Neuronal stem cell (in vitro differentiated cells): ENCODE measurements around the gene MIR17HG.
A peak's percentile ranks its signal among the peaks of the same experiment; 100 is the strongest.

Experiments used
- DNase-seq: peaks from one replicate; pipeline ENCODE4 v3.0.0-alpha.2; 2013; ENCODE audit warnings: low spot score
- H2AFZ ChIP-seq: one replicate; pipeline ENCODE4 v1.6.1; 2013; ENCODE audit warnings: mild to moderate bottlenecking, low read length, inconsistent platforms
- H2AK5ac ChIP-seq: 2 replicates; pipeline ENCODE4 v1.6.1; 2013; ENCODE audit warnings: low read depth, mild to moderate bottlenecking, inconsistent platforms, low read length, moderate library complexity, mixed read lengths
- H2BK120ac ChIP-seq: 2 replicates; pipeline ENCODE4 v1.6.1; 2013; ENCODE audit warnings: low read depth, mild to moderate bottlenecking, inconsistent platforms, low read length, moderate library complexity, mixed read lengths
- H2BK12ac ChIP-seq: one replicate; pipeline ENCODE4 v1.6.1; 2013; ENCODE audit warnings: low read length, inconsistent platforms
- H2BK15ac ChIP-seq: 2 replicates; pipeline ENCODE4 v1.6.1; 2013; ENCODE audit warnings: mild to moderate bottlenecking, low read length, inconsistent platforms, mixed read lengths
- H2BK5ac ChIP-seq: one replicate; pipeline ENCODE4 v1.6.1; 2013; ENCODE audit warnings: inconsistent platforms, mild to moderate bottlenecking, low read length, moderate library complexity
- H3K14ac ChIP-seq: one replicate; pipeline ENCODE4 v1.6.1; 2013; ENCODE audit warnings: low read length, inconsistent platforms
- H3K18ac ChIP-seq: 2 replicates; pipeline ENCODE4 v1.6.1; 2013; ENCODE audit warnings: low read length, inconsistent platforms
- H3K23ac ChIP-seq: 2 replicates; pipeline ENCODE4 v1.6.1; 2013; ENCODE audit warnings: low read depth, mild to moderate bottlenecking, mixed read lengths, low read length, inconsistent platforms; ENCODE audit not compliant: poor library complexity
- H3K27ac ChIP-seq: replicated peaks from 3 replicates; pipeline ENCODE4 v1.5.1; 2013; ENCODE audit warnings: low read length, inconsistent platforms
- H3K27me3 ChIP-seq, 3 experiments: 2 replicates each; pipeline ENCODE4 v1.6.1; 2013; ENCODE audit warnings: low read length in 3 of 3, mild to moderate bottlenecking in 2 of 3, inconsistent platforms in 1 of 3, low read depth in 1 of 3, mixed read lengths in 1 of 3, moderate library complexity in 1 of 3; ENCODE audit not compliant: control insufficient read depth in 3 of 3, insufficient read depth in 3 of 3
- H3K36me3 ChIP-seq, 2 donors: replicated peaks in 1 of 2; 2 replicates each; pipeline ENCODE4 v1.6.1; 2013; ENCODE audit warnings: low read length in 2 of 2; ENCODE audit not compliant: control insufficient read depth in 2 of 2, insufficient read depth in 2 of 2
- H3K4ac ChIP-seq: 2 replicates; pipeline ENCODE4 v1.6.1; 2013; ENCODE audit warnings: inconsistent platforms, mild to moderate bottlenecking, low read length, moderate library complexity
- H3K4me1 ChIP-seq, 2 donors: 1 replicate in 1 of 2; 2 replicates in 1 of 2; pipeline ENCODE4 v1.6.1; 2013; ENCODE audit warnings: low read length in 2 of 2, low read depth in 1 of 2; ENCODE audit not compliant: control insufficient read depth in 2 of 2, insufficient read depth in 1 of 2
- H3K4me2 ChIP-seq: one replicate; pipeline ENCODE4 v1.6.1; 2013; ENCODE audit warnings: mild to moderate bottlenecking, low read length, inconsistent platforms; ENCODE audit not compliant: insufficient read depth, poor library complexity, severe bottlenecking
- H3K4me3 ChIP-seq, 2 donors: 2 replicates each; pipeline ENCODE4 v1.5.1; 2013; ENCODE audit warnings: low read length in 2 of 2, mild to moderate bottlenecking in 2 of 2, inconsistent platforms in 1 of 2, moderate library complexity in 1 of 2
- H3K79me1 ChIP-seq: one replicate; pipeline ENCODE4 v1.6.1; 2013; ENCODE audit warnings: low read depth, mild to moderate bottlenecking, inconsistent platforms, low read length, moderate library complexity
- H3K9ac ChIP-seq: one replicate; pipeline ENCODE4 v1.6.1; 2013; ENCODE audit warnings: mild to moderate bottlenecking, low read depth, low read length, inconsistent platforms; ENCODE audit not compliant: poor library complexity
- H3K9me3 ChIP-seq, 2 donors: replicated peaks in 1 of 2; 2 replicates each; pipeline versions ENCODE3 to v1.6.1; 2013; ENCODE audit warnings: low read length in 2 of 2, mild to moderate bottlenecking in 2 of 2, inconsistent platforms in 1 of 2, low read depth in 1 of 2, mixed read lengths in 1 of 2, moderate library complexity in 1 of 2; ENCODE audit not compliant: control insufficient read depth in 2 of 2, insufficient read depth in 1 of 2
- H4K8ac ChIP-seq: one replicate; pipeline ENCODE4 v1.6.1; 2013; ENCODE audit warnings: low read depth, mild to moderate bottlenecking, inconsistent platforms, low read length, moderate library complexity
- H4K91ac ChIP-seq: one replicate; pipeline ENCODE4 v1.6.1; 2013; ENCODE audit warnings: low read length, low read depth, mild to moderate bottlenecking, inconsistent platforms; ENCODE audit not compliant: poor library complexity
- WGBS, 2 donors: extraction: QIAGEN DNeasy Blood & Tissue Kit; methylation state at CpG; one replicate each; pipeline ENCODE4 v1.1.7; 2013; ENCODE audit warnings: missing lambda C conversion rate in 2 of 2, mixed read lengths in 1 of 2; ENCODE audit not compliant: insufficient read length in 2 of 2, insufficient replicate concordance in 1 of 2; ENCODE audit errors: extremely low coverage in 2 of 2; 5-methylcytosine and 5-hydroxymethylcytosine counted together

The MIR17HG gene

GRCh38 chr13:91331047-91331915, 16.2 kb upstream of the MIR17HG start:
- Histone ChIP-seq H2AFZ (no peak overlapping the region), H3K9ac (no peak overlapping the region), H2AK5ac (no peak overlapping the region), H4K91ac (no peak overlapping the region), H4K8ac (no peak overlapping the region), H3K79me1 (no peaks in the 10 kb centered on the region), H3K27me3 (no peaks in the 10 kb centered on the region), H3K14ac (no peak overlapping the region), H3K4ac (no peak overlapping the region), H3K4me1 (no peaks in the 10 kb centered on the region), H3K23ac (no peak overlapping the region), H3K4me3 (no peak overlapping the region), H2BK15ac (no peak overlapping the region), H2BK120ac (no peak overlapping the region), H3K18ac (no peak overlapping the region), H2BK12ac (no peak overlapping the region), H3K4me2 (no peak overlapping the region), H3K36me3 (no peaks in the 10 kb centered on the region), H2BK5ac (no peak overlapping the region), H3K9me3 (no peaks in the 10 kb centered on the region), H3K27ac (no peak overlapping the region)
- no peak for DNase-seq
- no CpG with 5 or more reads among the region's 4 CpGs for WGBS, 2 donors

- Histone ChIP-seq H4K91ac (no peak overlapping the region), H2BK5ac (no peak overlapping the region), H3K4ac (no peak overlapping the region), H3K27me3 (peaks cover 0 to 4% (median 0%) of the 10 kb centered on the region in 3 experiments), H2AFZ (no peak overlapping the region), H3K4me2 (no peak overlapping the region), H2AK5ac (no peak overlapping the region), H2BK120ac (no peak overlapping the region), H3K9me3 (no peaks in the 10 kb centered on the region), H3K23ac (no peak overlapping the region), H3K36me3 (peaks cover 6 to 20% of the 10 kb centered on the region in 2 donors), H3K4me1 (peaks cover 7 to 12% of the 10 kb centered on the region in 2 donors), H3K18ac (no peak overlapping the region), H3K27ac (no peak overlapping the region), H4K8ac (no peak overlapping the region), H3K14ac (no peak overlapping the region), H3K79me1 (no peaks in the 10 kb centered on the region), H2BK15ac (no peak overlapping the region), H2BK12ac (no peak overlapping the region), H3K4me3 (no peak overlapping the region), H3K9ac (no peak overlapping the region)
- DNase-seq, result no peak
- WGBS, 2 donors, result no CpG with 5 or more reads among the region's 4 CpGs
Observed at GRCh38 chr13:91346062-91346461, 1.4 kb upstream of the MIR17HG start.

GRCh38 chr13:91346850-91347201, 661 bp upstream of the MIR17HG start:
- Histone ChIP-seq H3K4me1 (peaks cover 8 to 19% of the 10 kb centered on the region in 2 donors), H3K14ac (no peak overlapping the region), H3K4me3 (peak overlapping the region; percentile 86 to 88), H3K4me2 (peak overlapping the region; percentile 48), H2AK5ac (no peak overlapping the region), H3K9ac (no peak overlapping the region), H2BK5ac (no peak overlapping the region), H3K18ac (no peak overlapping the region), H2AFZ (peak overlapping the region; percentile 97), H3K23ac (no peak overlapping the region), H3K9me3 (no peaks in the 10 kb centered on the region), H3K36me3 (peaks cover 8 to 28% of the 10 kb centered on the region in 2 donors), H3K27me3 (peaks cover 0 to 4% (median 0%) of the 10 kb centered on the region in 3 experiments), H2BK15ac (no peak overlapping the region), H4K8ac (no peak overlapping the region), H3K27ac (no peak overlapping the region), H2BK12ac (no peak overlapping the region), H3K4ac (no peak overlapping the region), H2BK120ac (no peak overlapping the region), H4K91ac (no peak overlapping the region), H3K79me1 (no peaks in the 10 kb centered on the region)
- WGBS, 2 donors, result no CpG with 5 or more reads among the region's 11 CpGs
- DNase-seq, result peak; percentile 14
